Fibroblast of skin of abdomen (primary cell): ENCODE data around the gene TECR.
"Not testable (repeated sequence)": the region's sequence is repeated elsewhere in the genome, so short reads cannot be mapped to it uniquely, and the experiment has no call there.

Experiments used
- DNase-seq: peaks from one replicate; pipeline ENCODE4 v3.0.0-alpha.2; 2013

The TECR gene

GRCh38 chr19:14585187-14585586, 55.8 kb downstream of the TECR start:
- DNase-seq, result peak; percentile 57

DNA sequence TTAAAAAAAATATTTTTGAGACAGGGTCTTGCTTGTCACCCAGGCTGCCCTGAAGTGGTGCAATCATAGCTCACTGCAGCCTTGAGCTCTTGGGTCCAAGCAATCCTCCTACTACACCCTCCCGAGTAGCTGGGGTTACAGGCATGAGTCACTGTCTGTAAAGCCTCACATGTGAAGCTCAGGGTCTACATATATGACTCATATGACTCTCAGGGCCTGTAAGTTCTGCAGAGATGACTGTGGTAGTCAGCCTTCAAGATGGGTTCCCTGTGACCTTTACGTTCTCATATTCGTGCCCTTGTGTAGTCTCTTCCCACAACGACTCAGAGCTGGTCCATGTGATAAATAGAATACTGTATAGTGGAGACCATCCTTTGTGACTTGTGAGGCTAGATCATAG, 60.0 kb downstream of the TECR start:
- DNase-seq, result peak; percentile 12

GRCh38 chr19:14595558-14595957, 66.2 kb downstream of the TECR start:
- no peak for DNase-seq

GRCh38 chr19:14599548-14600147, 70.3 kb downstream of the TECR start:
- no peak for DNase-seq

- no peak for DNase-seq
These were observed 74.6 kb downstream of the TECR start for GRCh38 chr19:14603990-14604387.

- no peak for DNase-seq
These were observed 77.2 kb downstream of the TECR start for GRCh38 chr19:14606627-14607026.

GRCh38 chr19:14611051-14611450, 81.7 kb downstream of the TECR start:
- no peak for DNase-seq

- not testable (repeated sequence) for DNase-seq
These were observed 82.8 kb downstream of the TECR start for GRCh38 chr19:14612242-14612641.

DNA sequence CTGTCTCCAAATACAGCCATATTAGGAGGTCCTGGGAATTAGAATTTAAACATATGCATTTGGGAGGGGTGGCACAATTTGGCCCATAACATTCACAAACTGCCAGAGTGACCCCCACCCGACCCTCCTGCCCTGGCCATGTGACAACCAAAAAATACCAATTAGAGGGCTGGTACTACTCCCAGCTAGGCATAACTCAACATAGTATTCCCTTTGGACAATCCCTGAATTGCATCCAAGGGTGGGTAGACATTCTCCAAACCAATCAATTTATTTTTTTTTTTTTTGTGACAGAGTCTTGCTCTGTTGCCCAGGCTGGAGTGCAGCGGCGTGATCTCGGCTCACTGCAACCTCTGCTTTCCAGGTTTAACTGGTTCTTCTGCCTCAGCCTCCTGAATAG, 83.3 kb downstream of the TECR start:
- no peak for DNase-seq

DNA sequence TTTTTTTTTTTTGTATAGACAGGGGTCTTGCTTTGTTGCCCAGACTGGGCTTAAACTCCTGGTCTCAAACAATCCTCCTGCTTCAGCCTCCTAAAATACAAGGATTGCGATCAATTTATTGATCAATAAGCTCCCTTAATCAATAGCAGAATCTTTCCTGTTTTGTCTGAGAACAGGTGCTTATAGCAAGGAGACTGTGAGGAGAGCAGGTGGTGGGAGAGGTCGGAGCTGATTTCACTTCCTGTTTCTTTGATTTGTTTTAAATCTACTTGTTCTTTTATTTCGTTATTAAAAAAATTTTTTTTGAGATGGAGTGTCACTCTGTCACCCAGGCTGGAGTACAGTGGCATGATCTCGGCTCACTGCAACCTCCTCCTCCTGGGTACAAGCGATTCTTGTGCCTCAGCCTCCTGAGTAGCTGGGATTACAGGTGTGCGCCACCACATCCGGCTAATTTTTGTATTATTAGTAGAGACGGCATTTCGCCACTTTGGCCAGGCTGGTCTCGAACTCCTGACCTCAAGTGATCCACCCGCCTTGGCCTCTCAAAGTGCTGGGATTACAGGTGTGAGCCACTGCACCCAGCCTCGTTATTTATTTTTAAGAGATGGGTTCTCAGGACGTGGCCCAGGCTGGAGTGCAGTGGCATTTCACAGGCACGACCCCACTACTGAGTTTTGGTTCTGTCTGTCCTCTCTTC, 84.2 kb downstream of the TECR start:
- not testable (repeated sequence) for DNase-seq

DNA sequence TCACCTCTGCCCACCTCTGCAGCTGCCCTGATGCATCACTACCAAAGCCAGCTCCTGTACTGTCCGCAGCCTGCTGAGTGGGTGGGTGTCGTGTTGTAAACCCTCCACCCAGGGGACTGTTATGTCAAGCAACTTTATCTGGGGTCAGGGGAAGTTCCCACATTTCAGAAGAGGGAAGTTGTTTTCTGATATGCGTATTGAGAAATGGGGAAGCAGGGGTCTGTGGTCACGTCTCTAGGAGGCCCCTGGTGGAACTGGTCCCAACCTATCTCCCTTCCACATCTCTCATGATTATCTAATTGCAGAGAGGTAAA, 84.7 kb downstream of the TECR start:
- no peak for DNase-seq
